SK-N-SH treated with all-trans-retinoic acid at 6 μM for 48 hours (cell line): ENCODE measurements around the gene MVB12B.
"Not testable (repeated sequence)": the region's sequence is repeated elsewhere in the genome, so short reads cannot be mapped to it uniquely, and the experiment has no call there.

Source experiments
- ATAC-seq: fragments of 200-7000 bp; cut with Tn5 transposase; 3 replicates; pipeline ENCODE4 v1.9.1; 2020; ENCODE audit warnings: mild to moderate bottlenecking, moderate library complexity
- PPARA ChIP-seq: fragments of 250-450 bp; sonication (Bioruptor Pico); IDR thresholded peaks from 2 replicates; pipeline ENCODE4 v1.5.0; 2020; ENCODE audit warnings: mild to moderate bottlenecking, borderline replicate concordance
- TCF4 ChIP-seq: fragments of 250-450 bp; sonication (Bioruptor Pico); IDR thresholded peaks from 2 replicates; pipeline ENCODE4 v1.8.0; 2021; ENCODE audit warnings: mild to moderate bottlenecking, moderate library complexity, borderline replicate concordance
- TF ChIP-seq, protein P1 (sequence below): fragments of 250-450 bp; sonication (Bioruptor Pico); IDR thresholded peaks from 2 replicates; pipeline ENCODE4 v1.8.0; 2020; ENCODE audit warnings: mild to moderate bottlenecking, moderate library complexity, borderline replicate concordance

The MVB12B gene

DNA sequence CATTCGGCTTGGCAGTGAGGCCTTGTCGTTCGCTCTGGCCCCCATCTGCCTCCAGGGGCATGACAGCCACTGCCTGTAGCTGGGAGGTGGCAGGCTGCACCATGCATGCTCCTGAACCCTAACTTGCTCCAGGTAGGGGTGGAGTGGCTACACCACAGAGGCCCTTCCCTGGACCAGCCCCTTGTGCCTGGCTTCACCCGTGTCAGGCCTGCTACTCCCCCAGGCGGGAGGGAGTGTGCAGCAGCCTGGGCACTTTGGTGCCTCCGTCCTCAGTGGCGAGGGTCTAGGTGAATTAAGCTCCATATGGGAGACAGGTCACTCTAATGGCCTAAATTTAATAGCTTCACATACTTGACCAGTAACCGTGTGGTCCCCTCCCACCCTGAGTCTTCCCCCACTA, 227.7 kb downstream of the MVB12B start (continued):
- TF ChIP-seq, protein P1, sequence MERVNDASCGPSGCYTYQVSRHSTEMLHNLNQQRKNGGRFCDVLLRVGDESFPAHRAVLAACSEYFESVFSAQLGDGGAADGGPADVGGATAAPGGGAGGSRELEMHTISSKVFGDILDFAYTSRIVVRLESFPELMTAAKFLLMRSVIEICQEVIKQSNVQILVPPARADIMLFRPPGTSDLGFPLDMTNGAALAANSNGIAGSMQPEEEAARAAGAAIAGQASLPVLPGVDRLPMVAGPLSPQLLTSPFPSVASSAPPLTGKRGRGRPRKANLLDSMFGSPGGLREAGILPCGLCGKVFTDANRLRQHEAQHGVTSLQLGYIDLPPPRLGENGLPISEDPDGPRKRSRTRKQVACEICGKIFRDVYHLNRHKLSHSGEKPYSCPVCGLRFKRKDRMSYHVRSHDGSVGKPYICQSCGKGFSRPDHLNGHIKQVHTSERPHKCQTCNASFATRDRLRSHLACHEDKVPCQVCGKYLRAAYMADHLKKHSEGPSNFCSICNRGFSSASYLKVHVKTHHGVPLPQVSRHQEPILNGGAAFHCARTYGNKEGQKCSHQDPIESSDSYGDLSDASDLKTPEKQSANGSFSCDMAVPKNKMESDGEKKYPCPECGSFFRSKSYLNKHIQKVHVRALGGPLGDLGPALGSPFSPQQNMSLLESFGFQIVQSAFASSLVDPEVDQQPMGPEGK, result no peak
- TF ChIP-seq PPARA (CRISPR knock-in tag) (no peak), TCF4 (CRISPR knock-in tag) (no peak)

GRCh38 chr9:126555421-126555820, 228.8 kb downstream of the MVB12B start:
- ATAC-seq, result not testable (repeated sequence)
